HG02642 (cell line): ENCODE data around the gene ZNF506.
"Not testable (repeated sequence)": the region's sequence is repeated elsewhere in the genome, so short reads cannot be mapped to it uniquely, and the experiment has no call there.

Experiments used
- ATAC-seq: cut with Tn5 transposase; IDR thresholded peaks from one replicate; pipeline ENCODE4 v1.9.1; 2021; ENCODE audit warnings: mild to moderate bottlenecking; ENCODE audit not compliant: unreplicated experiment, poor library complexity

Gene ZNF506

GRCh38 chr19:19746286-19747213, 75.0 kb downstream of the ZNF506 start:
- no peak for ATAC-seq

- no peak for ATAC-seq
Observed at GRCh38 chr19:19745496-19746285, 75.9 kb downstream of the ZNF506 start.

GRCh38 chr19:19744641-19745040, 76.9 kb downstream of the ZNF506 start:
- no peak for ATAC-seq

GRCh38 chr19:19743921-19744320, 77.6 kb downstream of the ZNF506 start:
- ATAC-seq, result not testable (repeated sequence)

DNA sequence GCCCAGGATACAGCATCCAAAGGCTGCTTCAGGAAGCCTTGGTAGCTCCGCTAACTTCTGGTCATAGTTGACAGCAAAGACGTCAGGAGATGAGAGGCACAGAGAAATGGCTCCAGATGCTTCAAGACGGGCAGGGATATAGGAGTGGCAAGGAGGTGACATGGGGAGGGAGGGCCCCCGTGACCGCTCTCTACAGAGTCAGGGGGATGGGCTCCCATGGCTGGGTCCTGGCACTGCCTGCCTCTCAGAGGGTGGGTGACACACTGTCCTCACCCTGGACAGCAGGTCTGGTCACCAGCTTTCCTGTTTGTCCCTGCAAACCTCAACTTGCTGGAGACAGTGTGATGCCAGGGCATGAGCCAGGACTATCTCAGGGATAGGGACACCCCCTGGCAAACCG, 78.4 kb downstream of the ZNF506 start:
- ATAC-seq, result no peak

DNA sequence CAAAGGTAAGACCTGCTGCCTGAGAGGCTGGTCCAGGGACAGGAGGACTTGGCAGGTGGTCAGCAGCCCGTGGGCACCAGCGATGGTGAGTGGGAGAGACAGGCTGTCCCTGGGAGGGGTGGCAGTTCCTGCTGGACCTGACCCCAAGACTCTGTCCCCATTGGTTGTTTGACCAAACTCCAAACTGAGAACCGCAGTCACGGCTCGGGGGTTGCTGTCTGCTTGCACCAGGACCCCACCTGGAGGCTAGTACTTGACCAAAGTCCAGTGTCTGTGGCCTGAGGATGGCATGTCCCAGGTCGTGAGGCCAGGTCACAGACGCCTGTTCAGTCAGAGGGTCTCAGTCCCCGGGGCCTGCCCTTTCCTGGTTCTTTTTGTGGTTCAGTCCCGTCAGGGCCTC, 78.8 kb downstream of the ZNF506 start:
- ATAC-seq, result no peak
